Transverse colon (tissue), 1 donor: ENCODE results near the gene MCHR2.

Experiments used
- EP300 ChIP-seq: sonication (generic); formaldehyde crosslinking; IDR thresholded peaks from one replicate; pipeline ENCODE4 v1.6.1; 2017; ENCODE audit warnings: antibody characterized with exemption, low read depth
- POLR2A ChIP-seq: fragments of 450-650 bp; IDR thresholded peaks from one replicate; pipeline ENCODE4 v1.6.1; 2016; ENCODE audit warnings: antibody characterized with exemption, mild to moderate bottlenecking, moderate library complexity

GRCh38 chr6:99991955-99992354 lies 2.1 kb downstream of the MCHR2 start:
- TF ChIP-seq EP300 (no peak), POLR2A (no peak)
